ENCODE data around the gene SIM2.
"Not testable (repeated sequence)": the region's sequence is repeated elsewhere in the genome, so short reads cannot be mapped to it uniquely, and the experiment has no call there.

DNA sequence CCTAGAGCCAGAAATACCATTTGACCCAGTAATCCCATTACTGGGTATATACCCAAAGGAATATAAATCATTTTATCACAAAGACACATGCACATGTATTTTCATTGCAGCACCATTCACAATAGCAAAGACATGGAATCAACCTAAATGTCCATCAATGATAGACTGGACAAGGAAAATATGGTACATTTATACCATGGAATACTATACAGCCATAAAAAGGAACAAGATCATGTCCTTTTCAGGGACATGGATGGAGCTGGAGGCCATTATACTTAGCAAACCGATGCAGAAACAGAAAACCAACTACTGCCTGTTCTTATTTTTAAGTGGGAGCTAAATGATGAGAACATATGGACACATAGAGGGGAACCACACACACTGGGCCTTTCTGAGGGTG, 41.6 kb upstream of the SIM2 start:
- TF ChIP-seq CTCF (IDR thresholded peaks at IDR 0.05 in 4 of 5, conservative IDR thresholded peaks at IDR 0.05 in 1 of 5); POLR2A (IDR thresholded peaks at IDR 0.05): not testable (repeated sequence)
